Sigmoid colon (tissue), 4 donors: ENCODE results near the gene PTPN9.

Experiments used
- EP300 ChIP-seq, 4 donors: sonication (generic); formaldehyde crosslinking; IDR thresholded peaks; one replicate each; pipeline ENCODE4 v1.6.1; 2017; ENCODE audit warnings: antibody characterized with exemption in 4 of 4
- POLR2A ChIP-seq, 2 donors: fragments of 450-650 bp; IDR thresholded peaks; one replicate each; pipeline ENCODE4 v1.6.1; 2016; ENCODE audit warnings: antibody characterized with exemption in 2 of 2, mild to moderate bottlenecking in 2 of 2, moderate library complexity in 2 of 2
- POLR2AphosphoS5 ChIP-seq, 4 donors: sonication (generic); formaldehyde crosslinking; IDR thresholded peaks; one replicate each; pipeline ENCODE4 v1.6.1; 2017; ENCODE audit warnings: antibody characterized with exemption in 4 of 4
- TF ChIP-seq, protein P1 (sequence below), 4 experiments: fragments of 450-650 bp in 3 of 4; fragments of 200-600 bp in 1 of 4; IDR thresholded peaks; one replicate each; pipeline ENCODE4 v1.5.1; 2016 to 2019; ENCODE audit warnings: antibody characterized with exemption in 4 of 4, mild to moderate bottlenecking in 3 of 4, moderate library complexity in 2 of 4

- TF ChIP-seq, protein P1, sequence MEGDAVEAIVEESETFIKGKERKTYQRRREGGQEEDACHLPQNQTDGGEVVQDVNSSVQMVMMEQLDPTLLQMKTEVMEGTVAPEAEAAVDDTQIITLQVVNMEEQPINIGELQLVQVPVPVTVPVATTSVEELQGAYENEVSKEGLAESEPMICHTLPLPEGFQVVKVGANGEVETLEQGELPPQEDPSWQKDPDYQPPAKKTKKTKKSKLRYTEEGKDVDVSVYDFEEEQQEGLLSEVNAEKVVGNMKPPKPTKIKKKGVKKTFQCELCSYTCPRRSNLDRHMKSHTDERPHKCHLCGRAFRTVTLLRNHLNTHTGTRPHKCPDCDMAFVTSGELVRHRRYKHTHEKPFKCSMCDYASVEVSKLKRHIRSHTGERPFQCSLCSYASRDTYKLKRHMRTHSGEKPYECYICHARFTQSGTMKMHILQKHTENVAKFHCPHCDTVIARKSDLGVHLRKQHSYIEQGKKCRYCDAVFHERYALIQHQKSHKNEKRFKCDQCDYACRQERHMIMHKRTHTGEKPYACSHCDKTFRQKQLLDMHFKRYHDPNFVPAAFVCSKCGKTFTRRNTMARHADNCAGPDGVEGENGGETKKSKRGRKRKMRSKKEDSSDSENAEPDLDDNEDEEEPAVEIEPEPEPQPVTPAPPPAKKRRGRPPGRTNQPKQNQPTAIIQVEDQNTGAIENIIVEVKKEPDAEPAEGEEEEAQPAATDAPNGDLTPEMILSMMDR (IDR thresholded peaks at IDR 0.05), result no peak
- TF ChIP-seq POLR2AphosphoS5 (IDR thresholded peaks at IDR 0.05) (no peak), POLR2A (IDR thresholded peaks at IDR 0.05) (no peak), EP300 (IDR thresholded peaks at IDR 0.05) (no peak)
Measured at GRCh38 chr15:75591655-75592364, 12.7 kb upstream of the PTPN9 start.
